Measurements from ENCODE around the gene EBLN1.

Gene EBLN1

DNA sequence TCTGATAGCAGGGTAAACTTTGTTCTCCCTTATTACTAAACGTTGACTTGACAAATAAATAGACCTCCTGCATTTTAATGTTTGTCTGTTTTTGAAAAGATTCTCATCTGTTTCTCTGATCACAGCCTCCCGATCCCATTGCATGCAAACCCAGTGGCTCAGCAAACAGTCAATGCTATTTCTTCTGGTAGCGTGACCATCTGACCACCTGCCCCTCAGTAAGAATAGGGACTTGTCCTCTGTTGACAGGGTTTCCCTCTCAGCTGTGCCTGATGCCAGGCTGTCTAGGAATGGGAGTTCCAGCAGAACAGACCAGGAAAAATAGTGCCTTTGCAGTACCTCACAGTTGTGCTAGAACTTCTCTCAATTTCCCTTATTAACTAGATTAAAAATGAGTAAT, 40.7 kb upstream of the EBLN1 start:
- Histone ChIP-seq H3K4me3 (ENCODE audit: low read depth, low read length) (no peak overlapping the region), H3K79me2 (ENCODE audit: control insufficient read depth, insufficient read depth, low read length, poor library complexity) (no peaks in the 10 kb centered on the region), H4K91ac (ENCODE audit: low read depth, low read length) (no peak overlapping the region), H3K4ac (ENCODE audit: low read depth, low read length) (no peak overlapping the region), H3K9me3 (ENCODE audit: insufficient read depth, low read depth, low read length) (no peaks in the 10 kb centered on the region), H3K14ac (ENCODE audit: low read length) (no peak overlapping the region), H3K23ac (ENCODE audit: low read length) (no peak overlapping the region), H3K79me1 (ENCODE audit: low read length) (no peaks in the 10 kb centered on the region), H4K12ac (ENCODE audit: low read depth, low read length) (no peak overlapping the region), H3K9ac (ENCODE audit: low read length) (no peak overlapping the region), H2BK5ac (ENCODE audit: low read depth, low read length, poor library complexity) (no peak overlapping the region), H2AK5ac (ENCODE audit: low read length) (no peak overlapping the region), H4K8ac (ENCODE audit: low read depth, low read length) (no peak overlapping the region), H3K4me1 (ENCODE audit: control insufficient read depth in 1 of 2, insufficient read depth in 2 of 2, low read length in 2 of 2) (peaks cover 0 to under 1% of the 10 kb centered on the region in 2 experiments), H2BK120ac (ENCODE audit: insufficient read depth, low read length, poor library complexity) (no peak overlapping the region), H3K27ac (ENCODE audit: low read depth, low read length) (no peak overlapping the region), H3K4me2 (ENCODE audit: low read length) (no peak overlapping the region), H3K18ac (ENCODE audit: low read length) (no peak overlapping the region), H3K27me3 (ENCODE audit: insufficient read depth, low read length) (peaks cover 5% of the 10 kb centered on the region), H2BK12ac (ENCODE audit: low read length) (no peak overlapping the region), H3K36me3 (ENCODE audit: control insufficient read depth in 1 of 2, insufficient read depth in 2 of 2, low read length in 2 of 2) (no peaks in the 10 kb centered on the region), H2AFZ (ENCODE audit: insufficient read depth, low read length, poor library complexity) (no peak overlapping the region)
- WGBS (ENCODE audit: extremely low coverage, insufficient coverage, insufficient read length), result no CpG with 5 or more reads among the region's 3 CpGs
- DNase-seq, result no peak

DNA sequence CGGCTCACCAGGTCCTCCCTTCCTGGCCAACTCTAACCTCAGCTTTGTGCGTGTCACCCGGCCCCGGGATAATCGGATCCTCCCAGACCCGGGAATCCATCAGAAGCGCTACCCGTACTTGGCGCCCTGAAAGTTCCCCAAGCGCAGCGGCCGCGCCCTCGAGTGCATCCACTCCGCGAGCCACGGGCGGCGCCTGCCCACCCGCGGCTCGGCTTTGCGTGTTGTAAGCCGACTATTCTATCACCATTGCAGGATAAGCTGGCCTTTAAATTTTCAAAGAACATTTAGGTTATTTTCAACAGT, 35.7 kb upstream of the EBLN1 start:
- Histone ChIP-seq H3K9ac (ENCODE audit: low read length) (no peak overlapping the region), H2AK5ac (ENCODE audit: low read length) (no peak overlapping the region), H3K4me2 (ENCODE audit: low read length) (peak overlapping the region; percentile 100), H3K18ac (ENCODE audit: low read length) (no peak overlapping the region), H3K4me3 (ENCODE audit: low read depth, low read length) (no peak overlapping the region), H3K27me3 (ENCODE audit: insufficient read depth, low read length) (peaks cover 26% of the 10 kb centered on the region), H3K23ac (ENCODE audit: low read length) (no peak overlapping the region), H3K4me1 (ENCODE audit: control insufficient read depth in 1 of 2, insufficient read depth in 2 of 2, low read length in 2 of 2) (peaks cover 6 to 10% of the 10 kb centered on the region in 2 experiments), H2AFZ (ENCODE audit: insufficient read depth, low read length, poor library complexity) (no peak overlapping the region), H3K79me2 (ENCODE audit: control insufficient read depth, insufficient read depth, low read length, poor library complexity) (no peaks in the 10 kb centered on the region), H3K14ac (ENCODE audit: low read length) (no peak overlapping the region), H4K12ac (ENCODE audit: low read depth, low read length) (no peak overlapping the region), H3K27ac (ENCODE audit: low read depth, low read length) (no peak overlapping the region), H3K9me3 (ENCODE audit: insufficient read depth, low read depth, low read length) (peaks cover 2% of the 10 kb centered on the region), H3K36me3 (ENCODE audit: control insufficient read depth in 1 of 2, insufficient read depth in 2 of 2, low read length in 2 of 2) (no peaks in the 10 kb centered on the region), H2BK120ac (ENCODE audit: insufficient read depth, low read length, poor library complexity) (no peak overlapping the region), H4K91ac (ENCODE audit: low read depth, low read length) (no peak overlapping the region), H2BK5ac (ENCODE audit: low read depth, low read length, poor library complexity) (no peak overlapping the region), H4K8ac (ENCODE audit: low read depth, low read length) (no peak overlapping the region), H3K79me1 (ENCODE audit: low read length) (no peaks in the 10 kb centered on the region), H3K4ac (ENCODE audit: low read depth, low read length) (no peak overlapping the region), H2BK12ac (ENCODE audit: low read length) (no peak overlapping the region)
- WGBS (ENCODE audit: extremely low coverage, insufficient coverage, insufficient read length), result no CpG with 5 or more reads among the region's 24 CpGs
- peak in 1 of 2 donors; percentile 3 for DNase-seq

DNA sequence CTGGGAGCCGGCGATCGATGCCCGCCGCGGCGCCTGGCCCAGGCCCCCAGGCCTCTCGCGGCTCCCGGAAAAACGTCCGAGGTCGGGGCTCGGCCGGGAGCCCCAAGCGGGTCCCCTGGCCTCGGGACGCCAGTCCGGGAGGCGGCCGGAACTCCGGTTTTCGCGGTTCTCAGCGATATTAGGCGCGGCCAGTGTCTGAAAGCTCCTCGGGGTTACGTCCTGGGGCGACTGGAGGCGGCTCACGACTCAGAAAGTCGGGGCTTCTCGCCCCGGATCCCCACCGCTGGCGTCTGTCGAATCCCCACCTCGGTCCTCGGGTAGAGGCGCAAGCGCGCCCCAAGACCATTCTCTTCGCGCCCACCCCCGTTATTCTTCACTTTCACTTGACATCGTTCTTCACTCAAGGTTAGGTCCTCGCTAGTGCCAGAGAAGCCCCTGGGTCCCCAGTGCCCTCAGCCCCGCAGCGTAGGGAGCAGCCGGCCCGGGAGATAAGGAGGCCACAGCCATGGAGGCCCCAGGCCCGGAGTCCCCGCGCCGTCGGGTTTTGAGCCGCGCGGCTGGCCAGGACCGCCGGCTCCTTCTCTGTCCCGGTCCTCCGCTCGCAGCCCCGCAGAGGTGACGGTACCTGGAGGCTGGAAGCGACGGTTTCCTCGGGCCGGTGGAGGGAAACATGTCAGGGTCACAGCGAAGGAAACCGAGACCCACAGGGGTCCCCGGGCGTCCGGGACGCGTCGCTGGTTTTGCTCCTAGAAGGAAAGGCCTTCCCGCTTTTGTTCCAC, 35.2 kb upstream of the EBLN1 start:
- peaks cover 26% of the 10 kb centered on the region for H3K27me3 ChIP-seq (ENCODE audit: insufficient read depth, low read length)
- no peak overlapping the region for H2BK12ac ChIP-seq (ENCODE audit: low read length)
- no peak overlapping the region for H3K18ac ChIP-seq (ENCODE audit: low read length)
- no peak overlapping the region for H2AFZ ChIP-seq (ENCODE audit: insufficient read depth, low read length, poor library complexity)
- H3K4ac ChIP-seq (ENCODE audit: low read depth, low read length), result no peak overlapping the region
- no peak overlapping the region for H4K12ac ChIP-seq (ENCODE audit: low read depth, low read length)
- WGBS (ENCODE audit: extremely low coverage, insufficient coverage, insufficient read length), result no CpG with 5 or more reads among the region's 80 CpGs
- H2AK5ac ChIP-seq (ENCODE audit: low read length), result no peak overlapping the region
- H2BK5ac ChIP-seq (ENCODE audit: low read depth, low read length, poor library complexity), result no peak overlapping the region
- H3K9ac ChIP-seq (ENCODE audit: low read length), result no peak overlapping the region
- H4K8ac ChIP-seq (ENCODE audit: low read depth, low read length), result no peak overlapping the region
- H3K14ac ChIP-seq (ENCODE audit: low read length), result no peak overlapping the region
- no peaks in the 10 kb centered on the region for H3K79me1 ChIP-seq (ENCODE audit: low read length)
- no peaks in the 10 kb centered on the region for H3K79me2 ChIP-seq (ENCODE audit: control insufficient read depth, insufficient read depth, low read length, poor library complexity)
- H4K91ac ChIP-seq (ENCODE audit: low read depth, low read length), result no peak overlapping the region
- peak overlapping the region; percentile 100 for H3K4me2 ChIP-seq (ENCODE audit: low read length)
- peaks cover 2% of the 10 kb centered on the region for H3K9me3 ChIP-seq (ENCODE audit: insufficient read depth, low read depth, low read length)
- no peak overlapping the region for H3K27ac ChIP-seq (ENCODE audit: low read depth, low read length)
- no peak overlapping the region for H3K23ac ChIP-seq (ENCODE audit: low read length)
- DNase-seq, result peak in 1 of 2 donors; percentile 2
- H3K36me3 ChIP-seq (ENCODE audit: control insufficient read depth in 1 of 2, insufficient read depth in 2 of 2, low read length in 2 of 2), result no peaks in the 10 kb centered on the region
- no peak overlapping the region for H2BK120ac ChIP-seq (ENCODE audit: insufficient read depth, low read length, poor library complexity)
- no peak overlapping the region for H3K4me3 ChIP-seq (ENCODE audit: low read depth, low read length)
- peaks cover 6 to 10% of the 10 kb centered on the region in 2 experiments for H3K4me1 ChIP-seq (ENCODE audit: control insufficient read depth in 1 of 2, insufficient read depth in 2 of 2, low read length in 2 of 2)

DNA sequence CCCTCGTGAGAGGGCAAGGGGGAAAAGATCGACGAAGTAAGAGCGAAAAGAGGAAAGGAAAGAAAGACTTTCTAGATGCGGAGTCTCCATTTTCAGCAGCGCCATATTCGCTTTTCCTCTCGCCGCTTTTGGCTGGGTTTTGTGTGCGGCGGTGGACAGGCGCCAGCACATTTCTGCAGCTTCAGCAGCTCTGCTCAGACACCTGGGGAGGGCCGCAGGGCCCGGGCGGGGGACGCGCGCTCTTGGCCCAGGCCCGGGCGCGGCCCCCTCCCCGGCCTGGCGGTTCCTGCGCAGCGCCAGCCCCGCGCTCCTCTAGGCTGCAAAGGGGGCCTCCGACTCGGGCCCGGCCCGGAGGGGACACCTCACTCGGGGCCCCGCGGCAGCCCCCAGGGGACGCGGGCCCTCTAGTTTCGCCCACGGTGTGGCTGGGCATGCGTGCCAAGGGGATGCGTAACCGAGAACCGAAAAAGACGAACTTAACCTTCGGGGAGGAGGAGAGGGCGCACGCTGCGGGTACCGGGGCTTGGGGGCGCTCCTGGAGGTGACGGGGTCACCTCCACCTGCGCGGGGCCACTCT, 34.5 kb upstream of the EBLN1 start:
- H2AK5ac ChIP-seq (ENCODE audit: low read length), result no peak overlapping the region
- peak overlapping the region; percentile 100 for H3K4me2 ChIP-seq (ENCODE audit: low read length)
- no peak overlapping the region for H4K12ac ChIP-seq (ENCODE audit: low read depth, low read length)
- H3K9ac ChIP-seq (ENCODE audit: low read length), result peak overlapping the region; percentile 70
- peaks cover 26% of the 10 kb centered on the region for H3K27me3 ChIP-seq (ENCODE audit: insufficient read depth, low read length)
- no peak overlapping the region for H3K23ac ChIP-seq (ENCODE audit: low read length)
- H3K9me3 ChIP-seq (ENCODE audit: insufficient read depth, low read depth, low read length), result peaks cover 2% of the 10 kb centered on the region
- H2AFZ ChIP-seq (ENCODE audit: insufficient read depth, low read length, poor library complexity), result peak overlapping the region; percentile 45
- no peak overlapping the region for H2BK5ac ChIP-seq (ENCODE audit: low read depth, low read length, poor library complexity)
- no peaks in the 10 kb centered on the region for H3K79me2 ChIP-seq (ENCODE audit: control insufficient read depth, insufficient read depth, low read length, poor library complexity)
- H4K91ac ChIP-seq (ENCODE audit: low read depth, low read length), result no peak overlapping the region
- H2BK120ac ChIP-seq (ENCODE audit: insufficient read depth, low read length, poor library complexity), result no peak overlapping the region
- WGBS (ENCODE audit: extremely low coverage, insufficient coverage, insufficient read length), result no CpG with 5 or more reads among the region's 52 CpGs
- H3K79me1 ChIP-seq (ENCODE audit: low read length), result no peaks in the 10 kb centered on the region
- H2BK12ac ChIP-seq (ENCODE audit: low read length), result no peak overlapping the region
- DNase-seq, result peak in 1 of 2 donors; percentile 29
- H3K4me3 ChIP-seq (ENCODE audit: low read depth, low read length), result peak overlapping the region; percentile 70
- peaks cover 6 to 10% of the 10 kb centered on the region in 2 experiments for H3K4me1 ChIP-seq (ENCODE audit: control insufficient read depth in 1 of 2, insufficient read depth in 2 of 2, low read length in 2 of 2)
- no peak overlapping the region for H3K14ac ChIP-seq (ENCODE audit: low read length)
- no peak overlapping the region for H3K27ac ChIP-seq (ENCODE audit: low read depth, low read length)
- no peak overlapping the region for H3K18ac ChIP-seq (ENCODE audit: low read length)
- H3K36me3 ChIP-seq (ENCODE audit: control insufficient read depth in 1 of 2, insufficient read depth in 2 of 2, low read length in 2 of 2), result no peaks in the 10 kb centered on the region
- no peak overlapping the region for H4K8ac ChIP-seq (ENCODE audit: low read depth, low read length)
- H3K4ac ChIP-seq (ENCODE audit: low read depth, low read length), result no peak overlapping the region
